Activated CD4-positive, alpha-beta T cell treated with anti-CD3 and anti-CD28 coated beads, Interleukin-10, Interleukin-2, amounts not matched to agents 100 ng/mL and 50 ng/mL, durations not matched to agents 16 hours and 8 hours (primary cell): ENCODE measurements around the gene SIGLEC9.

Source experiments
- DNase-seq: peaks from one replicate; pipeline ENCODE4 v3.0.0-alpha.2; 2020

The SIGLEC9 gene

DNA sequence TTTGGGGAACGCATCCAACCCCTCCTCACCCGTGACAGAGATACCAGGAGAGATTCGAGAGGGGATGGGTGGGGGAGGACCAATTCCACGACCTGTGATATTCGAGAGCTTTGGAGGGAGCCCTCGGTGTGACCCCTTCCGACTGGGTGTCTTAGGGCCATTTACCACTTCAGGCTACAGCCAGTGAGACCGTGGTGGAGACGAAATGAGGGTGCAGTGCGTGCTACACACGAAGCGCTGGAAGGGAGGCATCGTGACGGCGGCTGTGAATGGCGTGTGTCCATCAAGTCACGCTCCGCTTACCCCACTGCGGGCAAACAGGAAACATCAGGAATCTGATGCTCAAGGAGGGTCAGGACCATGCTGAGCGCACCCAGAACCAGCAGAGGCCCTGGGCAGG lies 26.9 kb upstream of the SIGLEC9 start:
- no peak for DNase-seq

DNA sequence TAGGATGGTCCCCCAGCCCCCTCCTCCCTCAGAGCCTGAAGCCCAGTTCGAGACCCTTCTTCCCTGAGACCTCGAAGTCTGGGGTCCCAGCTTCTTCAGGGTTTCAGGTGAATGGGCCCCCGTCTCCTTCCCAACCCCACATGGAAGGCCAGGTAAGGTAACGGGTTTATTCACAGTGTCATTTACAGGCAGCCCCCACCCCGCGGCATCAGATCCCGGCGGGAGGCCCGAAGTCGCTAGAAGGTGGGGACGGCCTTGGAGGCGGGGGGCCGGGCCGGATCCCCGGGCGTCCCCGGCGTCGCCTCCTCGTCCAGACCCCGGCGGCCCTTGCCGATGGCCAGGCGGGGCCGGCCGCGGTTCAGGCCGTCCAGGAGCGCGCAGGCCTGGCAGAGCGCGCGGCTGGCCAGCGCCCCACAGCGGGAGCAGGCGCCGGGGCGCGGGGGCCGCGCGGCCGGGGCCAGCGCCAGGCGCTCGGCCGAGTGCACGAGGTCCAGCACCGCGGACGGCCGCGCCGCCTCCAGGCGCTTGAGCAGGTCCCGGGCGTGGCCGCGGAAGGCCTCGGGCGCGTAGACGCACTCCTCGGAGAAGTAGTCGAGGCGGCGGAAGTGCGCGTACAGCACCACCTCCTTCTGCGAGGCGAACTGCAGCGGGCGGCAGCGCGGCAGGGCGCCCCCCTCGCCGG lies 26.2 kb upstream of the SIGLEC9 start:
- DNase-seq: peak; percentile 27

DNA sequence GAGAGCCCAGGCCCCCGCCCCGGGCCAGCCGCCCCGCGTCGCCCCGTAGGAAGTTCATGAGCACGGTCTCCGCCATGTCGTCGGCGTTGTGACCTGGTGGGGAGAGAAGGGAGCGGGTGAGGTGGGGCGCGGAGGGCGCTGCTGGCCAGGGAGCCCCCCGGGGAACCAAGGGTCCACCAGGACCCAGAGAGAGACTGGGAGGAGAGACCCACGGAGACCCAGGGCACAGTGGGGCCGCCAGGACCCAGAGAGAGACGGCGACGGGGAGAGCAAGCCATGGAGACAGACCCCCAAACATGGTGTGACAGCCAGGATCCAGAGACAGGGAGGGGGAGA lies 25.7 kb upstream of the SIGLEC9 start:
- DNase-seq: no peak

DNA sequence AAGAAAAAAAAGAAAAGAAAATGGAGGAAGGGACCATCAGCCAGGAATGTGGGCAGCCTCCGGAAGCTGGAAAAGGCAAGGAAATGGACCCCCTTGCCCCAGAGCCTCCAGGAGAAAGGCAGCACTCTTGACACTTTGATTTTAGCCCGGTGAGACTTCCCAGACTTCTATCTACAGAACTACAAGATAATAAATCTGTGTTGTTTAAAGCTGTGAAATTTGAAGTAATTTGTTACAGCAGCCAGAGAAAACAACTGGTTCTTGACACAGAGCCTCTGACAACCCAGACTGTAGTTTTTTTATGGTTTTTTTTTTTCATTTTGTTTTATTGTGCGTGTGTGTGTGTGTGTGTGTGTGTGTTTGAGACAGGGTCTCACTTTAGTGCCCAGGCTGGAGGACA lies 24.1 kb upstream of the SIGLEC9 start:
- DNase-seq: no peak

DNA sequence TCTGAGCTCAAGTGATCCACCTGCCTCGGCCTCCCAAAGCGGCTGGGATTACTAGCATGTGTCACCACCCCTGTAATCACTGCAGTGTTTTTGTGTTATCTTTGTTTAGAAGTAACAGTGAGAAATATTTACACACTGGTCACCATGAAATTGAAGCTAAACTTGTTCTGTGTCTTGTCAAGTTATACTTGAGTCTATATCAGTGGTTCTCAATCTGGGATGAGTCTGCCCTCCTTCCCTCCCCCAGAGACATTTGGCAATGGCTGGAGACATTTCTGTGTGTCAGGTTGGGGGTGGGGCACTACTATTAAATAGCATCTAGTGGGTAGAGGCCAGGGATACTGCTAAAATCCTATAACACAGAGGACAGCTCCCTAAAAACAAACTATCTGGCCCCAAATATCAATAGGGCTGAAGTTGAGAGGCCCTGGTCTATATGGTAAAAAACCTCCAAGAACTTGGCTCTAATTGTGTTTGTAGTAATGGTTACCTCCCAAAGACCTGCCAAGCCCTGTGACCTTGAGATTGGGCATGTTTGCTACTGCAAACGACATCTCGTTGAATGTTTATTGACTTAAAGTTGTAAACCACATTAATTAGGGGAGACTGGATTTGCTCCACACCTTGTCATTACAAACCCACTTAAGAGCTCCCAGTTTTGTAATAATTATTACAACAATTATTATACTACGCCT lies 23.4 kb upstream of the SIGLEC9 start:
- no peak for DNase-seq

DNA sequence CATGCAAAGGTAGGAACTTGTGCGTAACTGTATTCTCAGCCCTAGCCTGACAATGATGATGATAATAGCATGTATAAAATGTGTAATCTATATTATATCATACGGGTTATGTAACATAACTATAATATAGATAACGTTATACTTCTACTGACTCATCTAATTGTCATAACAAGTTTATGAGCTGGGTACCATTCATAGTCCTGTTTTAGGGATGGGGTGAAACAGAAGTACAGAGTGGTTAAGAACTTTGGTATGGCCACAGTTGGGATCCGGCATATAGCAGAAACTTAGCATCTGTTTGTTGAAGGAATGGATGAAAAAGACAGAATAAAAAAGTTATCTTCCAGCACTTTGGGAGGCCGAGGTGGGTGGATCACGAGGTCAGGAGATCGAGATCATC lies 21.7 kb upstream of the SIGLEC9 start:
- DNase-seq: no peak

DNA sequence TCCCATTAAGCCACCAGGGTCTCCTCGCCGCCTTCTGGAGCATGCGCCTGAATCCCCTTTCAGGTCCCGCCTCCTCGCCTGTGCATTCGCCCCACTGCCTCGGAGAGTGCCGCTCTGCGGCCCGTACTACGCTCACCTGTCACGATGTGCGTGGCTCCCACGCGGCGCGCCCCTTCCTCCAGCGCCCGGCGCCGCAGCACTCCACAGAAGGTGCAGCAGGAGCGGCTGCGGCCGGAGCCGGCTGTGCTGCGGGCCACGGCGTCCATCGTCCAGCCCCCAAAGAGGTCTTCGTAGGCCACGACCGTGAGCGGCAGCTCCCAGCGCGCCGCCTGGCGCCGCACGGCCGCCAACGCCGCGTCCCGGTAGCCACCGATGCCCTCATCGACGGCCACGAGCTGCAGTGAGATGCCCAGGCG lies 20.8 kb upstream of the SIGLEC9 start:
- DNase-seq: no peak

DNA sequence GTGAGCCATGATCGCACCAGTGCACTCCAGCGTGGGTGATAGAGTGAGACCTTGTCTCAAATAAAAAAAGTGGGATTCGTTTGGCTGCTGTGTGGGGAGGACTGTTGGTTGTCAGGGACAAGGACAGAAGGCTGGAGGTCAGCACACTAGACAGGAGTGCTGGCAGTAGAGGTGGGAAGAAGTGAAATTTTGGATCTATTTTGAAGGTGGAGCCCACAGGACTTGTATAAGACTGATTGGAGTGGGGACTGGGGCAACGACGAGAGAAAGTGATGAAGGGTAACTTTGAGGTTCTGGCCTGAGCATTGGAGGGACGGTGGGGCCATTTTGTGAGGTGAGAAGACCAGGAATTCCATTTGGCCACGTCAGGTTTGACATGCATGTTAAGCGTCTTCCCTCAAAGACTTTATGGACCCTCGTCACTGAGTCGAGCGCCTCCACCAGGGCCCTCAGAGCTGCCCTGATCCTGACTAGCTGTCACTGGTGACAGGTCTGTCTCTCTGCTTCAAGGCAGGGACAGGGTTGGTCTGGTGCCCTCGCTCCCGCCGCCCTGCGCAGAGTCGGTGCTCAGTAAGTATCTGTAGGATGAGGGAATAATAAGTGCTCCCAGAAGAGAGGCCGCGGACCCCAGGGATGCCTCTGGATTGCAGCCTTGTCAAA lies 17.2 kb upstream of the SIGLEC9 start:
- no peak for DNase-seq

DNA sequence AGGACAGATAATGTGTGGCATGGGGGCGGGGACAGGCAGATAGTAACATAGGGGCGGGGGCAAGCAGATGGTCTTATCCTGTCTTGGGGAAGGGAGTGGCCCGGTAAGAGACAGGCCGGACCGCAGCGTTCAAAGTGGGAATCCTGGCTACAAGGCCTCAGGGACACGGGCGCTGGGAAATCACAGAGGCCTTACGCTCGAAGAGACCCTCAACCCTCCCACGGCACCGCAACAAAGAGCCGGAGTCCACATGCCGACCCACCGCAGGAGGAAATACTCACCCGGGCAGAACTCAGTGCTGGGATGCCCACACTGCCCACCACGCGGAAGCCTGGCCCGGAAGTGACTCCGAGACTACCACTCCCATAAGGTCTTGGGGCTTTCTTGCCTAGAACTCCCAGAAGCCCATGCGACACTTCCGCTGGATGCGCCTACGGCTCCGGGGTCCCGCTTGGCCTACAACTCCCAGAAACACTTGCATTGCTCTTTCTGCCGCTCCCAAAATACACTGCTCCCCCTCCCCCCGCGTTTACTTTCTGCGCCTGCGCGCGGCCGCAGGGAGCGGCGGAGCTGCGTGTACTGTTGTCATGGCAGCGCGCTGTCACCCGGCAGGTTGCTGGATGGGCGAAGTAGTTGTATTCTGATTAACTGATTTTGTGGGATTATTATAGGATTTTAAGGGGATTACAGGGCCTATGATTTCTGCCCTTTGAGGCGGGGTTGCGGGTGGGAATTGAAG lies 16.5 kb upstream of the SIGLEC9 start, which contains the start of gene CTU1:
CTU1 (minus strand) TSS at position 344 of the 739 bp plus-strand sequence. CDS start 3,840 bp downstream, outside the sequence.
- peak; percentile 100 for DNase-seq

DNA sequence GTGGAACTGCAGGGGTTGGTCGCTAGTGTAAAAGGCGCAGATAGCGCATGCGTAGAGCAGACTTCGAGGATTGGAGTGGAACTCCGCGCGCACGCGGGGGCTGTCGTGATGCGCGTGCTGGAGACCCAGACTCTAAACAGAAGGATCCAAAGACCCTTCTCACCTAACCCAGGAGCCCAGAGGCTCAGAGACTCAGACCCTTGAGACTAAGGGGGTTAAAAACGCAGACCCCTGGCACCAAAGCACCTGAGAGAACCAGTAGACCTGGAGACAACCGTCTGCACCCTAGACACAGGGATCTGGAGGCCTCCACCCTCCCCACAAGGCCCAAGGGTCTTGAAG lies 15.9 kb upstream of the SIGLEC9 start:
- DNase-seq: no peak

DNA sequence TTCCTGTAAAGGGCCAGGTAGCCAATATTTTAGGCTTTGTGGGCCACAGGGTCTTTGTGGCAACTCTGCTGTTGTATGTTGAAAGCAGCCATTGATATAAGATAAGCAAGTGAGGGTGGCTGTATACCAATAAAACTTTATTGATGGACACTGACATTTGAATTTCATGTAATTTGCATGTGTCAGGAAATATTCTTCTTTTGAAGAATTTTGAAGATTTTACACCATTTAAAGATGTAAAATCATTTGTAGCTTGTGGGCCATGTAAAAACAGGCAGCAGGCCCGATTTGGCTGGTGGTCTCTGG lies 14.1 kb upstream of the SIGLEC9 start:
- no peak for DNase-seq

DNA sequence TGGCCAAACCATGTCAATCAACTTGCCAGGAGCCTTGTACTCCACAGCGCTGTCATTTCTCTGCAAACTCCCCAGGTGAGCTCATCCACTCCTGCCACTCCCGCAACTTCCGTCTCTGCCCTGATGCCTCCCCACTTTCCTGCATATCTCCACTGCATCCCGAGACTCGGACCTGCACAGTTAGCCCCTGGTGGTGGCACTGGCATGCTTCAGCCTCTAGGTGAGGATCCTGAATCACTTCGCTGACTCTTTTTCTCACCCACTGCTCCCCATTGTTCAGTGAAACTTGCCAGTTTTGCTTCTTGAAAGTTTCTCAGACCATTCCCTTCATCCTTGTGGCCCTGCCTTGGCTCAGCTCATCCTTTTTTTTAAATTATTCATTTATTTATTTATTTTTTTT lies 13.1 kb upstream of the SIGLEC9 start:
- no peak for DNase-seq

DNA sequence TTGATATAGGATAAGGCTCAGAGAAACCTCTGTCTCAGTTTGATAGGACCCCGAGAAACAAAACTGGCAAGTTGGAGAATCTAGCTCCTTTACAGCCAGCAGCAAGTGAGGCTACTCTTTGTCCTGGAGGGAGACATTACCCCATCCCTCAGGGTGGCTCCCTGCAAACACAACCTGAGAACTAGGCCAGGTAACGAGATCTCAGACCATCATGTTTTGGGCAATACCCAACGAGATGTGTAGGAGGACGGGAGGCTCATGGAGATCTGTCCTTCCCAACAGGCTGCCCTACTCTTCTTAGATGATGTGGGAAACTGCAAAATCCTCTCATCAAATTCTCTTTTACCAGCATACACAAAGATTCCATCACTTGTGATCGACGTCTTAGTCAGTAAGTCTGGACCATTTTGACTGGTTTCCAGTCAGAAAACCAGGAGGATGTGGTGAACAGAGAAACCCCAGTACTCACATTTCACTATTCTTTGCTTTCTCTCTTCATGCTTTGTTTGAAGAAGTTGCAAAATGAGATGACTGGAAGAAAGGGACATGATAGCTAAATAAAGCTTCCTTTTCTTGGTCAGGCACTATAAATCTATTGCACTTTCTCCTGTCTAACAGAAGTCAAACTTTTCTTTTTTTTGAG lies 10.5 kb upstream of the SIGLEC9 start:
- DNase-seq: peak; percentile 87

DNA sequence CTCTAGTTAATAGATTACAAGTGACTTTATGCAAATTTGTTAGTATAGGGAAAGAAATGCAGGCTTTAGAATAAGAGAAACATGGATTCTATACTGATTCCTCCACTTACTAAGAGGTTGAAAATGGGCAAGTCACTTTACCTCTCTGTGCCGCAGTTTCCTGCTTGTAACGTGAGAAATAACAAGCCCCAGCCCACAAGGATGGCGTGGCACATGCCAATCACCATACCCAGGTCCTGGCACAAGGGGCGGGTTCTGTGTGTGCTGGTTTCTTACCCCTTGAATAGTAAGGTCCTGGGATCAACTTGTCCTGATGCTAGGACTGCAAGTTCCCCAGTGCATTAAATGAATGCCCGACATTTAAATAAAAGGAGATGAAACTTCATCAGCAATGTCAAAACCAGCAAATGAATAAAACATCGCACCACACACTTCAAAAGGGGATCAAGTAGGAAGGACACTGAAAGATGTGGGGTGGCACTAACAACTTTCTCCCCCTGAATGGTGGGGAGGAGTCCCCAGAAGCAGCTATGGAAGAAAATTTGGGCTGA lies 7.9 kb upstream of the SIGLEC9 start:
- DNase-seq: peak; percentile 60

DNA sequence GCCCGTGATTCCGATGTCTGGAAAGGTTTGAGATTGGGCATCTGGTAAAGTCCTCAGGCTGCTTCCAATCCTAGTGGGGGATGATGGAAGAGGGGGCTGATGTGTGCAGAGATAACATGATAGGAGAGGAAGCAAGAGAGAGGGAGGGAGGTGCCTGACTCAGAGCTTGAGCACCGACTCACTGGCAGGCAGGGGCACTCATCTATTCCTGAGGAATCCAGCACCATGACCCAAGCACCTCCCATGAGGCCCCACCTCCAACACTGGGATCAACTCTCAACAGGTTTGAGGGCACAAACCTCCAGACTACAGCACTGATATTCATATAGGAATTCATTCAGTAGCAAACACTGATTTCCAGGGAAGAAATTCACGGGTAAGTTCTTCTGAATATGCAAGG lies 5.6 kb upstream of the SIGLEC9 start:
- DNase-seq: no peak

DNA sequence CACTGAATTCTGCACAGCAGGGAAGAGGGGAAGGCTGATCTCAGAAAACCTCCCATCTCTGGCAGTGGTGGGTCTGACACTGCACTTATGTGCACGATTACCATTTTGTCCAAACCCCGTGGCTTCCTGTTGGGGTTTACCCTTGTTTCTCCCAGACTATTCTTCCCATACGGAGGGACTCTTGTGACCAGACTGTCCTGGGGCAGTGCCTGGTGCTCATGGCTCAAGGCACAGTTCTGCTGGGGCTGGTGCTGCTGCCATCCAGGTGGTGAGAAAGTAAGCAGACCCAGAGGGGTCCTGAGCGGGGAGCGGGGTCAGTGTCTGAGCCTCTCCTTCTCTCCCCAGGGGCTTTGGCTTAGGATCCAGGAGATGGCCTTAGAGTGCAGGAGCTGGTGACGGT lies 5.1 kb upstream of the SIGLEC9 start:
- DNase-seq: no peak

DNA sequence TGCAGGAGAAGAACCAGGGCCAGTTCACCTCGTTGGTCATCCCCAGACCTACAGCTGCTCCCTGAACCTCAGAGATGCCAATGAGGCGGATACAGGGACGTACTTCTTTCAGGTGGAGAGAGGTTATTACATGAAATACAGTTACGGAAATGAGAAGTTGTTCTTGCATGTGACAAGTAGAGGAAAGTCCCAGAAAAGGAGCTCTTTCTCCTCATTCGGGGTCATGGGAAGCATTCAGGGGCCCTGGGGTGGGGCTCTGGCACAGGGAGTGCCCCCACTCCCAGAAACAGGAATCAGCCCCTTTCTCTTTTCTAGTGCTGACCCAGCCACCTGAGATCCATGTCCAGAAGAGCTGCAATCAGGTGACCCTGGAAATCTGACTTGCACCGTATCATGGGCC lies 4.5 kb upstream of the SIGLEC9 start:
- DNase-seq: no peak

DNA sequence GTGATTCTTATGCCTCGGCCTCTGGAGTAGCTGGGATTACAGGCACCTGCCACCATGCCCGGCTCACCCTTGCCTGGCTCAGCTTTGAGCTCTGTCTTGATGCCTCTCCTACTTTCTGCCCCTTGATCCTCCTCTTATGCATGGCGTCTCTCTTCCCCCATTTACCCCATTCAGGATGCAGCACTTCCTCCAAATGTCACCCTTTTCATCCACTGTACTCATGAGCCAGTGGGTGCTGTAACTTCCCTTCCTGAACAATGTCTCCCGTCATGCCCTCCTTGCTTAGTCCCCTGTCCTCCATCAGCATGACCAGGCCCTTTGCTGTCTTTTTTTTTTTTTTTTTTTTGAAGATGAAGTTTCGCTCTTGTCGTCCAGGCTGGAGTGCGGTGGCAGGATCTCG lies 3.4 kb upstream of the SIGLEC9 start:
- no peak for DNase-seq

DNA sequence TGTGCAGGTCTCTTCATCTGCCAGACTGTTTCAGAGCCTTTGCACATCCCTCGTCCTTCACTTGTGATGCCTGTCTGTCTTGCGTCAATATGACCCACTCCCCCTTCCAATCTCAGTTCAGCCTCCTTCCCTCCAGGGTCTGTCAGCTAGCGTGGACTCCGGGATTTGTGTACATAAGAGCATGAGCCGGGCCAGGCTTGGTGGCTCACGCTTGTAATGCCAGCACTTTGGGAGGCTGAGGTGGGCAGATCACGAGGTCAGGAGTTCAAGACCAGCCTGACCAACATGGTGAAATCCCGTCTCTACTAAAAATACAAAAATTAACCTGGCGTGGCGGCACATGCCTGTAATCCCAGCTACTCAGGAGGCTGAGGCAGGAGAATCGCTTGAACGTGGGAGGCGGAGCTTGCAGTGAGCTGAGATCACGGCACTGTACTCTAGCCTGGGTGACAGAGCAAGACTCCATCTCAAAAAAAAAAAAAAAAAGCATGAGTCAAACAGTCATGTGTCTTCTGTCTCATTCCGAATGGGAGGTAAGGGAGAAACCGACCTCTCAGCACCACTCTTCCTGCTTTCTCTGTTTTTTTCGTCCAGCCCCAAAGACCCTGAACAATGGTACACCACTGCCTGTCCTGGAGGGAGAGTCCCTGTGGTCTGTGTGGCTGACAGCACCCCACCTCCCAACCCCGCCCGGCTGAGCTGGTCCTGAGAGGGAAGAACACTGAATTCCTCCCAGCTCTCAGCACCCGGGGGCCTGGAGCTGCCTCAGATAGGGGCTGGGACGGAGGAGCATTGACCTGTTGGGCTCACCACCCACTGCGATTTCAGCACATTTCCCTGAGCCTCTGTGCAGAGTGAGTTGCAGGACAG lies 2.4 kb upstream of the SIGLEC9 start:
- no peak for DNase-seq

DNA sequence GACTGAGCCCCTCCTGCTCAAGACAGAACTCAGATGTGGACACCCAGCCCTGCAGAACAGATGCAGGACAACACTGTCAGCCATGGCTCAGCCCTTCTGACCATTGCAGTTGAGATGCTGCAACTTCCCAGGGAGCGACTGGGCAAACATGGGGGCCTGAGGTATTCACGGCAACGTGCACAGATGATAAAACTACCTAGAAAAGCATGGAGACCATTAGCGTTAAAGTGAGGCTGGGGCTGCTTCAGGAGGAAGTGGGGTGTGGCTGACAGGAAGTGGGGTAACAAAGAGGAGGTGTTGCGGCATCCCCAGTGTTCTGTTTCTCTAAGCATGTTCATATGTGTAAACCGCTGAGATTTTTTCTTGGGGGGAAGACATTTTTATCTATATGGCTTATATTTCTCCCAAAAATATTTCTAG lies 1.3 kb upstream of the SIGLEC9 start:
- peak; percentile 76 for DNase-seq

DNA sequence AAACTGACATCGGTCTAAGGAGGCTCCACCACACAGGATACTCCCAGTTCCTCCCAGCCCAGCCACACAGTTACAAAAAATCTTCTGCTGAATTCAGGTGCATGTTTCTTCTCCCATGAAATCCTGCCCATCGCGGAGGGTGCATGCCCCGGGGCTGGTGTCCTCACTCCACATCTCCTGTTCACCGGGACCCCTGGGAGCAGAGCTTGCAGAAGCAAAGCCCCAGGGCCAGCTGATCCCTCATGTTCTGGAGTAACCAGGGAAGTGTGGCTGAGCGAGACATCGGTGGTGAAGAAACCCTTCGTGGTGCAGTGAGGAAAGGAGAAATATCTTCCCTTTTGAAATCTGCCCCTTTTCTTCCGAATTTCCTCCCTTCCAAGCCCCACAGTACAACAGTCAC lies 904 bp upstream of the SIGLEC9 start:
- no peak for DNase-seq

DNA sequence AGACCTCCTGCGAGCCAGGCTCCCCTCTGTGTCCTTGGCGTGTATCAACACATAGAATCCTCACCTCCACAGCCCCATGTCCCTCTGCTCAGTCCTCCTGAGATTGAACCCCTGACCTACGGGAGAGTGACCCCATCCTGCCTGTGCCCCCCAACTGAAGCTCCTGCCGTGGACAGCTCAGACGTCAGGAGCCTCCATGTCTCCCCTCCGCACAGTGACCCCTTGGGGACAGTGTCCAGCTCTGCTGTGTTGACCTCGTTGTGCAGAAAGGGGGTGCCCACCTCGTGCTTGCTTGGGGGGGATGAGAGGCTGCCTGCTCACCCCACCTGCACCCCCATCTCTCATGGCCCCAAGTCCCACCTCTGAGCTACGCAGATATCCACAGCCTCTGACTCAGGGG lies 490 bp upstream of the SIGLEC9 start:
- DNase-seq: no peak
